B cell (primary cell): ENCODE data around the gene PCSK4. TPM values are rescaled to one million over a fixed set of nuclear protein-coding genes. Genes with fewer than 3 reads are reported as not detected.

ENCODE experiments used
- ATAC-seq: fragments of 200-7000 bp; cut with Tn5 transposase; one replicate; pipeline ENCODE4 v1.10.0; 2021; ENCODE audit warnings: low read depth, mild to moderate bottlenecking, moderate number of reproducible peaks, moderate library complexity
- CTCF ChIA-PET: fragments of 350-600 bp; sonication (Branson Sonifier 250); formaldehyde crosslinking; loops from one replicate; lab custom pipeline; 2021; ENCODE audit warnings: antibody characterized with exemption, inconsistent platforms; lab: Charles Lee
- POLR2A ChIA-PET: fragments of 350-600 bp; sonication (Branson Sonifier 250); formaldehyde crosslinking; loops from one replicate; lab custom pipeline; 2021; ENCODE audit warnings: antibody characterized with exemption; lab: Charles Lee
- DNase-seq: peaks from one replicate; pipeline ENCODE4 v3.0.0; 2013
- H2AFZ ChIP-seq: 2 replicates; pipeline ENCODE4 v1.6.1; 2012; ENCODE audit warnings: mild to moderate bottlenecking, low read depth, low read length; ENCODE audit not compliant: insufficient read depth, poor library complexity, severe bottlenecking
- H3K27ac ChIP-seq, 2 donors: 1 replicate in 1 of 2; 2 replicates in 1 of 2; pipeline ENCODE4 v1.5.1; 2012 to 2013; ENCODE audit warnings: low read length in 2 of 2, mild to moderate bottlenecking in 2 of 2, moderate library complexity in 1 of 2
- H3K27me3 ChIP-seq, 4 experiments: fragments of 200-600 bp in 1 of 4; sonication (generic) in 1 of 4; replicated peaks in 1 of 4; 1 replicate in 2 of 4; 2 replicates in 2 of 4; pipeline versions ENCODE4 v1.6.1 to v1.7.0; 2013 to 2016; ENCODE audit warnings: low read length in 3 of 4, mild to moderate bottlenecking in 2 of 4, mixed read lengths in 1 of 4, moderate library complexity in 1 of 4; ENCODE audit not compliant: insufficient read depth in 4 of 4, control insufficient read depth in 3 of 4; ENCODE audit errors: control extremely low read depth in 1 of 4
- H3K36me3 ChIP-seq, 2 experiments: replicated peaks in 1 of 2; 1 replicate in 1 of 2; 2 replicates in 1 of 2; pipeline versions ENCODE4 v1.6.1 to v1.7.1; 2013; ENCODE audit warnings: low read length in 1 of 2; ENCODE audit not compliant: insufficient read depth in 2 of 2, control insufficient read depth in 1 of 2; ENCODE audit errors: control extremely low read depth in 1 of 2, extremely low read depth in 1 of 2
- H3K4me1 ChIP-seq, 2 donors: fragments of 200-600 bp in 1 of 2; sonication (generic) in 1 of 2; 1 replicate in 1 of 2; 2 replicates in 1 of 2; pipeline versions ENCODE4 v1.5.1 to v1.6.1; 2013 to 2017; ENCODE audit warnings: low read length in 2 of 2; ENCODE audit not compliant: control insufficient read depth in 2 of 2, insufficient read depth in 2 of 2
- H3K4me2 ChIP-seq: replicated peaks from 2 replicates; pipeline ENCODE3; 2012; ENCODE audit warnings: mild to moderate bottlenecking, low read depth, low read length; ENCODE audit not compliant: poor library complexity, severe bottlenecking
- H3K4me3 ChIP-seq, 5 experiments: fragments of 200-600 bp in 1 of 5; sonication (generic) in 1 of 5; 1 replicate in 3 of 5; 2 replicates in 2 of 5; pipeline versions ENCODE4 v1.5.1 to v1.7.0; 2011 to 2016; ENCODE audit warnings: low read length in 4 of 5, mild to moderate bottlenecking in 4 of 5, low read depth in 2 of 5, control low read depth in 1 of 5, moderate library complexity in 1 of 5; ENCODE audit not compliant: insufficient read depth in 1 of 5; ENCODE audit errors: control extremely low read depth in 1 of 5, extremely low read depth in 1 of 5
- H3K79me2 ChIP-seq: fragments of 200-600 bp; sonication (generic); one replicate; pipeline ENCODE4 v1.6.0; 2016; ENCODE audit warnings: low read length; ENCODE audit not compliant: control insufficient read depth, insufficient read depth
- H3K9ac ChIP-seq: fragments of 200-600 bp; sonication (generic); 2 replicates; pipeline ENCODE4 v1.6.1; 2017; ENCODE audit warnings: mild to moderate bottlenecking, low read length, moderate library complexity
- H3K9me3 ChIP-seq, 3 donors: one replicate each; pipeline versions ENCODE4 v1.6.1 to v1.7.1; 2013; ENCODE audit warnings: low read length in 2 of 3; ENCODE audit not compliant: control insufficient read depth in 2 of 3, insufficient read depth in 1 of 3; ENCODE audit errors: control extremely low read depth in 1 of 3
- H4K20me1 ChIP-seq: 2 replicates; pipeline ENCODE4 v1.6.0; 2012; ENCODE audit warnings: mild to moderate bottlenecking, low read length; ENCODE audit not compliant: insufficient read depth, control insufficient read depth, poor library complexity, severe bottlenecking
- H3K27ac Mint-ChIP-seq: one replicate; pipeline ENCODE4 v1.8.0; 2021; ENCODE audit warnings: mixed read lengths
- H3K27me3 Mint-ChIP-seq: one replicate; pipeline ENCODE4 v1.8.0; 2021; ENCODE audit warnings: mixed read lengths
- H3K4me1 Mint-ChIP-seq: one replicate; pipeline ENCODE4 v1.8.0; 2021; ENCODE audit warnings: mixed read lengths
- H3K4me3 Mint-ChIP-seq: one replicate; pipeline ENCODE4 v1.8.0; 2021; ENCODE audit warnings: mixed read lengths
- H3K9me3 Mint-ChIP-seq: one replicate; pipeline ENCODE4 v1.8.0; 2022; ENCODE audit warnings: mixed read lengths; ENCODE audit not compliant: insufficient read depth
- CTCF ChIP-seq: fragments of 200-600 bp; IDR thresholded peaks from one replicate; pipeline ENCODE4 v1.8.0; 2022; ENCODE audit warnings: antibody characterized with exemption, mild to moderate bottlenecking
- EZH2 ChIP-seq: IDR thresholded peaks from 2 replicates; pipeline ENCODE4 v1.6.1; 2012; ENCODE audit warnings: borderline replicate concordance, low read depth, mild to moderate bottlenecking, moderate library complexity, low read length; ENCODE audit not compliant: insufficient read depth, poor library complexity, severe bottlenecking
- WGBS: methylation state at CpG from one replicate; pipeline ENCODE4 v1.1.5; 2013; ENCODE audit warnings: missing lambda C conversion rate; ENCODE audit not compliant: insufficient coverage; 5-methylcytosine and 5-hydroxymethylcytosine counted together
- intact Hi-C: fragments of 100-400 bp; cut with micrococcal nuclease; formaldehyde crosslinking; loops from one replicate; pipeline ENCODE4 v1.10.0; 2022
- polyA plus RNA-seq: library from polyadenylated mRNA; depleted of rRNA; stranded (reverse); fragments of >200 nt; gene quantifications from 2 replicates; pipeline ENCODE4 v1.2.3, GENCODE V29; 2012
- total RNA-seq, 2 donors: library from RNA; stranded (reverse); fragments of 120-200 nt in 1 of 2; gene quantifications; 1 replicate in 1 of 2; 2 replicates in 1 of 2; pipeline versions ENCODE4 v1.2.3 to v1.2.4, GENCODE V29; 2013 to 2022

PCSK4 gene
- total and polyA plus RNA-seq, 2 donors (not counting 1 experiment from before 2014, with no cell fraction given), result 1.1 to 1.3 TPM

GRCh38 chr19:1496714-1497577 lies 6.8 kb upstream of the PCSK4 start:
- Mint-ChIP-seq H3K27ac (no peak overlapping the region), H3K9me3 (no peaks in the 10 kb centered on the region), H3K4me1 (peaks cover under 1% of the 10 kb centered on the region), H3K27me3 (peaks cover 4% of the 10 kb centered on the region), H3K4me3 (no peak overlapping the region)
- intact Hi-C loops, result no loop called here
- no peaks in the 10 kb centered on the region for H3K79me2 ChIP-seq
- DNase-seq, result no peak
- H4K20me1 ChIP-seq, result no peaks in the 10 kb centered on the region
- ATAC-seq, result no peak
- no peak overlapping the region for H3K4me2 ChIP-seq
- no peaks in the 10 kb centered on the region for H3K4me1 ChIP-seq
- TF ChIP-seq EZH2, result no peak
- TF ChIP-seq CTCF, result no peak
- POLR2A ChIA-PET, result interaction anchor here (0.6 kb wide), 1 partner anchor 112 kb away, joined by 3 read pairs; no protein-coding TSS in a partner anchor
- H3K36me3 ChIP-seq, result no peaks in the 10 kb centered on the region
- no peak overlapping the region for H3K4me3 ChIP-seq
- WGBS, result 79% methylated on average over 39 of the region's 39 CpGs
- no peak overlapping the region for H3K9ac ChIP-seq
- H3K27ac ChIP-seq, result no peak overlapping the region
- CTCF ChIA-PET, result no interaction called here
- H3K27me3 ChIP-seq, result peaks cover 0 to 13% (median 2%) of the 10 kb centered on the region in 4 experiments
- H3K9me3 ChIP-seq, result no peaks in the 10 kb centered on the region
- H2AFZ ChIP-seq, result no peak overlapping the region
